ENCODE results near the gene TSPYL1. TPM values are rescaled to one million over a fixed set of nuclear protein-coding genes. Genes with fewer than 3 reads are reported as not detected.
"Not testable (repeated sequence)": the region's sequence is repeated elsewhere in the genome, so short reads cannot be mapped to it uniquely, and the experiment has no call there.

Gene TSPYL1
- polyA plus RNA-seq, 4 donors = 25.1 to 90.8 (median 32.8) TPM

DNA sequence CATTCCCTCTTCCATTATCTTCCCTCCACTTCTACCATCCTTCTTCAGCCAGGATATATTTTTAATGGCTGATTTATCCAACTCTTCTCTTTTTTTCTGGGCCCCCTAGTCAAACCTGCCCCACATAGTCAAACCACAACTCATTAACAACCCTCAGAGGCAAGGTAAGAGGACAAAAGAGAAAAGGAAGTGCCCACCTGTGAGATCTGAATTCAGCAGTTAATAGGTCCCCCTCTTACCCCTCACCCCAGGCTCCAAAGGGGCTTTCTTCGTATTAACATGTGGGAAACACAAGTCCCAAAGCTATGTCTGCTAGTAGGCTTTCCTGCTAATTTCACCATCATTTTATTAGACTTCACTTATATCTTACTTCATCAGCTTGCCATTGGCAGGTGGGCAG lies 44.1 kb upstream of the TSPYL1 start:
- Histone ChIP-seq H3K4me1 (ENCODE audit: control insufficient read depth in 3 of 3, insufficient read depth in 2 of 3, low read depth in 1 of 3, low read length in 2 of 3) (no peaks in the 10 kb centered on the region), H3K4me3 (ENCODE audit: low read depth in 1 of 3, low read length in 3 of 3) (no peak overlapping the region), H3K9me3 (ENCODE audit: control insufficient read depth in 2 of 2, insufficient read depth in 1 of 2, low read depth in 1 of 2, low read length in 1 of 2) (no peaks in the 10 kb centered on the region), H3K27me3 (ENCODE audit: control insufficient read depth in 3 of 3, insufficient read depth in 3 of 3, low read length in 3 of 3) (no peaks in the 10 kb centered on the region), H3K27ac (ENCODE audit: low read depth in 1 of 3, low read length in 2 of 3) (no peak overlapping the region), H3K36me3 (ENCODE audit: control insufficient read depth in 3 of 3, insufficient read depth in 2 of 3, low read depth in 1 of 3, low read length in 3 of 3) (no peaks in the 10 kb centered on the region)
- DNase-seq = no peak
- FAIRE-seq = no peak
- WGBS, 3 donors = 88 to 96% (median 92%) methylated on average over 1 of the region's 1 CpG

GRCh38 chr6:116321933-116322332 lies 42.2 kb upstream of the TSPYL1 start:
- WGBS, 3 donors = 83 to 89% (median 85%) methylated on average over 12 to 13 of the region's 13 CpGs
- not testable (repeated sequence) for H3K9me3 ChIP-seq (ENCODE audit: control insufficient read depth in 2 of 2, insufficient read depth in 1 of 2, low read depth in 1 of 2, low read length in 1 of 2); DNase-seq; H3K27ac ChIP-seq (ENCODE audit: low read depth in 1 of 3, low read length in 2 of 3); H3K27me3 ChIP-seq (ENCODE audit: control insufficient read depth in 3 of 3, insufficient read depth in 3 of 3, low read length in 3 of 3); H3K4me3 ChIP-seq (ENCODE audit: low read depth in 1 of 3, low read length in 3 of 3); FAIRE-seq; H3K4me1 ChIP-seq (ENCODE audit: control insufficient read depth in 3 of 3, insufficient read depth in 2 of 3, low read depth in 1 of 3, low read length in 2 of 3); H3K36me3 ChIP-seq (ENCODE audit: control insufficient read depth in 3 of 3, insufficient read depth in 2 of 3, low read depth in 1 of 3, low read length in 3 of 3)

- no peak for DNase-seq
- 91 to 96% (median 93%) methylated on average over 2 of the region's 2 CpGs for WGBS, 3 donors
- H3K4me3 ChIP-seq (ENCODE audit: low read depth in 1 of 3, low read length in 3 of 3) = no peak overlapping the region
- no peaks in the 10 kb centered on the region for H3K27me3 ChIP-seq (ENCODE audit: control insufficient read depth in 3 of 3, insufficient read depth in 3 of 3, low read length in 3 of 3)
- H3K36me3 ChIP-seq (ENCODE audit: control insufficient read depth in 3 of 3, insufficient read depth in 2 of 3, low read depth in 1 of 3, low read length in 3 of 3) = no peaks in the 10 kb centered on the region
- no peaks in the 10 kb centered on the region for H3K4me1 ChIP-seq (ENCODE audit: control insufficient read depth in 3 of 3, insufficient read depth in 2 of 3, low read depth in 1 of 3, low read length in 2 of 3)
- H3K27ac ChIP-seq (ENCODE audit: low read depth in 1 of 3, low read length in 2 of 3) = no peak overlapping the region
- FAIRE-seq = no peak
- no peaks in the 10 kb centered on the region for H3K9me3 ChIP-seq (ENCODE audit: control insufficient read depth in 2 of 2, insufficient read depth in 1 of 2, low read depth in 1 of 2, low read length in 1 of 2)
Measured at GRCh38 chr6:116316772-116317467, 37.2 kb upstream of the TSPYL1 start.

- no peak for DNase-seq
- H3K27ac ChIP-seq (ENCODE audit: low read depth in 1 of 3, low read length in 2 of 3) = no peak overlapping the region
- no peaks in the 10 kb centered on the region for H3K36me3 ChIP-seq (ENCODE audit: control insufficient read depth in 3 of 3, insufficient read depth in 2 of 3, low read depth in 1 of 3, low read length in 3 of 3)
- no peak overlapping the region for H3K4me3 ChIP-seq (ENCODE audit: low read depth in 1 of 3, low read length in 3 of 3)
- no peaks in the 10 kb centered on the region for H3K9me3 ChIP-seq (ENCODE audit: control insufficient read depth in 2 of 2, insufficient read depth in 1 of 2, low read depth in 1 of 2, low read length in 1 of 2)
- no peak for FAIRE-seq
- no peaks in the 10 kb centered on the region for H3K27me3 ChIP-seq (ENCODE audit: control insufficient read depth in 3 of 3, insufficient read depth in 3 of 3, low read length in 3 of 3)
- H3K4me1 ChIP-seq (ENCODE audit: control insufficient read depth in 3 of 3, insufficient read depth in 2 of 3, low read depth in 1 of 3, low read length in 2 of 3) = no peaks in the 10 kb centered on the region
Measured at GRCh38 chr6:116314878-116315277, 35.1 kb upstream of the TSPYL1 start.

GRCh38 chr6:116314218-116314617 lies 34.5 kb upstream of the TSPYL1 start:
- FAIRE-seq (no peak), DNase-seq (no peak)
- Histone ChIP-seq H3K36me3 (ENCODE audit: control insufficient read depth in 3 of 3, insufficient read depth in 2 of 3, low read depth in 1 of 3, low read length in 3 of 3) (no peaks in the 10 kb centered on the region), H3K9me3 (ENCODE audit: control insufficient read depth in 2 of 2, insufficient read depth in 1 of 2, low read depth in 1 of 2, low read length in 1 of 2) (no peaks in the 10 kb centered on the region), H3K27ac (ENCODE audit: low read depth in 1 of 3, low read length in 2 of 3) (no peak overlapping the region), H3K4me3 (ENCODE audit: low read depth in 1 of 3, low read length in 3 of 3) (no peak overlapping the region), H3K4me1 (ENCODE audit: control insufficient read depth in 3 of 3, insufficient read depth in 2 of 3, low read depth in 1 of 3, low read length in 2 of 3) (no peaks in the 10 kb centered on the region), H3K27me3 (ENCODE audit: control insufficient read depth in 3 of 3, insufficient read depth in 3 of 3, low read length in 3 of 3) (no peaks in the 10 kb centered on the region)

- FAIRE-seq = no peak
- H3K4me3 ChIP-seq (ENCODE audit: low read depth in 1 of 3, low read length in 3 of 3) = no peak overlapping the region
- H3K36me3 ChIP-seq (ENCODE audit: control insufficient read depth in 3 of 3, insufficient read depth in 2 of 3, low read depth in 1 of 3, low read length in 3 of 3) = no peaks in the 10 kb centered on the region
- no peaks in the 10 kb centered on the region for H3K9me3 ChIP-seq (ENCODE audit: control insufficient read depth in 2 of 2, insufficient read depth in 1 of 2, low read depth in 1 of 2, low read length in 1 of 2)
- DNase-seq = no peak
- H3K27me3 ChIP-seq (ENCODE audit: control insufficient read depth in 3 of 3, insufficient read depth in 3 of 3, low read length in 3 of 3) = no peaks in the 10 kb centered on the region
- no peak overlapping the region for H3K27ac ChIP-seq (ENCODE audit: low read depth in 1 of 3, low read length in 2 of 3)
- no peaks in the 10 kb centered on the region for H3K4me1 ChIP-seq (ENCODE audit: control insufficient read depth in 3 of 3, insufficient read depth in 2 of 3, low read depth in 1 of 3, low read length in 2 of 3)
- WGBS, 3 donors = 80 to 91% (median 85%) methylated on average over 2 of the region's 2 CpGs
Measured at GRCh38 chr6:116313101-116313776, 33.5 kb upstream of the TSPYL1 start.

GRCh38 chr6:116309657-116310056 lies 29.9 kb upstream of the TSPYL1 start:
- Histone ChIP-seq H3K9me3 (ENCODE audit: control insufficient read depth in 2 of 2, insufficient read depth in 1 of 2, low read depth in 1 of 2, low read length in 1 of 2) (no peaks in the 10 kb centered on the region), H3K36me3 (ENCODE audit: control insufficient read depth in 3 of 3, insufficient read depth in 2 of 3, low read depth in 1 of 3, low read length in 3 of 3) (no peaks in the 10 kb centered on the region), H3K4me1 (ENCODE audit: control insufficient read depth in 3 of 3, insufficient read depth in 2 of 3, low read depth in 1 of 3, low read length in 2 of 3) (no peaks in the 10 kb centered on the region), H3K27me3 (ENCODE audit: control insufficient read depth in 3 of 3, insufficient read depth in 3 of 3, low read length in 3 of 3) (no peaks in the 10 kb centered on the region), H3K4me3 (ENCODE audit: low read depth in 1 of 3, low read length in 3 of 3) (no peak overlapping the region), H3K27ac (ENCODE audit: low read depth in 1 of 3, low read length in 2 of 3) (no peak overlapping the region)
- no peak for FAIRE-seq
- WGBS, 3 donors = 48 to 50% (median 49%) methylated on average over 2 of the region's 2 CpGs
- peak in 1 of 2 donors; percentile 36 for DNase-seq

DNA sequence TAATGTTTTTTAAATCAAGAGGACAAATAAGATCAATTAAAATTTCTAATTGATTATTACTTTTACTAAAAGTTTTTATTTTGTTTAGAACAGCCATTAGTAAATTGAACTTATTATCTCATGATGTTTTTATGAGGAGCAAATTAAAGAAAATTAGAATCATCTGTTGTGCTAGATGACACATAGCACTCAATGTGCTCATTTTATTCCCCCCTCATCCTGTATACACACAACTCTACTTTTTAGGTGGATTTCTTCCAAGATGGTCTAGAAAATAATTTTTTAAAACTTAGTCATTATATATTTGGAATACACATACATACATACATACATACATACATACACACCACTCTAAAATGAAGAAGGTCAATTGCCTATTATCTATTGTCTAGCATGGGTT lies 29.3 kb upstream of the TSPYL1 start:
- no peak for DNase-seq
- no peak for FAIRE-seq
- Histone ChIP-seq H3K27me3 (ENCODE audit: control insufficient read depth in 3 of 3, insufficient read depth in 3 of 3, low read length in 3 of 3) (no peaks in the 10 kb centered on the region), H3K27ac (ENCODE audit: low read depth in 1 of 3, low read length in 2 of 3) (no peak overlapping the region), H3K4me1 (ENCODE audit: control insufficient read depth in 3 of 3, insufficient read depth in 2 of 3, low read depth in 1 of 3, low read length in 2 of 3) (no peaks in the 10 kb centered on the region), H3K4me3 (ENCODE audit: low read depth in 1 of 3, low read length in 3 of 3) (no peak overlapping the region), H3K9me3 (ENCODE audit: control insufficient read depth in 2 of 2, insufficient read depth in 1 of 2, low read depth in 1 of 2, low read length in 1 of 2) (no peaks in the 10 kb centered on the region), H3K36me3 (ENCODE audit: control insufficient read depth in 3 of 3, insufficient read depth in 2 of 3, low read depth in 1 of 3, low read length in 3 of 3) (no peaks in the 10 kb centered on the region)

DNA sequence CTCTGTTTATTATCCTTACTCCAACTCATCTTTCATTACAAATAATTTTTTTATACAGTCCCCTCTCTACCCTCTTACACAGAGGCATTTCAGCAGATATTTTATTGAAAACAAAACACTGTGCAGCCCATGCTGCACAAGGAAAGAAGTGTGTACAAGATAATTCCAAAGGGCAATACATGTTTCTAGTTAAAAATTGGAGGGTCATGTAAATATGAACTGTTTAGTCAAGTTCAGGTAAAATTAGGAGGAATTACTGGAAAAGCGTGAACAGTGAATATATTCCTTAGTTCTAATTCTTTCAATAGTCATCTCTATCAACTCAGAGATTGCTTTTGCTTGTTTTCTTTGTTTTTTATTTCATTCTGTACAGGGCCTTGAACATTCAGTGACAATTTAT lies 27.9 kb upstream of the TSPYL1 start:
- FAIRE-seq = no peak
- Histone ChIP-seq H3K27me3 (ENCODE audit: control insufficient read depth in 3 of 3, insufficient read depth in 3 of 3, low read length in 3 of 3) (no peaks in the 10 kb centered on the region), H3K9me3 (ENCODE audit: control insufficient read depth in 2 of 2, insufficient read depth in 1 of 2, low read depth in 1 of 2, low read length in 1 of 2) (no peaks in the 10 kb centered on the region), H3K36me3 (ENCODE audit: control insufficient read depth in 3 of 3, insufficient read depth in 2 of 3, low read depth in 1 of 3, low read length in 3 of 3) (no peaks in the 10 kb centered on the region), H3K4me1 (ENCODE audit: control insufficient read depth in 3 of 3, insufficient read depth in 2 of 3, low read depth in 1 of 3, low read length in 2 of 3) (no peaks in the 10 kb centered on the region), H3K27ac (ENCODE audit: low read depth in 1 of 3, low read length in 2 of 3) (no peak overlapping the region), H3K4me3 (ENCODE audit: low read depth in 1 of 3, low read length in 3 of 3) (no peak overlapping the region)
- WGBS, 3 donors = 96 to 98% (median 97%) methylated on average over 1 of the region's 1 CpG
- no peak for DNase-seq

Data from small intestine (tissue), 7 donors.